OCI-LY7 (cell line): ENCODE measurements around the gene MPV17.

Source experiments
- EZH2phosphoT487 ChIP-seq: fragments of 200-600 bp; sonication (generic); IDR thresholded peaks from 2 replicates; pipeline ENCODE4 v1.6.1; 2018; ENCODE audit warnings: low read depth, borderline replicate concordance, mild to moderate bottlenecking, mixed run types, antibody characterized with exemption, low read length, moderate library complexity, mixed read lengths
- TF ChIP-seq, protein P1 (sequence below): fragments of 200-600 bp; sonication (generic); conservative IDR thresholded peaks from 2 replicates; pipeline ENCODE4 v1.5.1; 2014; ENCODE audit warnings: mild to moderate bottlenecking, antibody characterized with exemption, low read length, moderate library complexity, mixed read lengths

DNA sequence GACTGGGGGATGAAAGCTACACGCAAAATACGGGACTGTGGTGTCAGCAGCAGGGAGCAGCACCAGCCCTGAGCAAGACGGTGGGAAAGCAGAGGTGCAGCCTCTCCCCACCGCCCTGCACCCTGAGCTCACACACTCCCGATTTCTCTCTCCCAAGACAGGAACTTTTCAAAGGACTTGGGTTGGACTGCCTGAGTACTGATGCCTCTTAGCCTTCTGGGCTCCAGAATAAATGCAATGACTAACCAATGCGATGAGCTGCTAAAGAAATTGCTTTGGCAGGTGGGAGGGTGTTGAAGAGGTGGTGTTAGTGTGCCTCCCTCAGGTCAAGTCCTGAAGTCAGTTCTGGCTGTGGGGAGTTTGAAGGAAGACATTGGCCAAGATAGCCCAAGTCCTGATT, 31.0 kb downstream of the MPV17 start:
- TF ChIP-seq, protein P1, sequence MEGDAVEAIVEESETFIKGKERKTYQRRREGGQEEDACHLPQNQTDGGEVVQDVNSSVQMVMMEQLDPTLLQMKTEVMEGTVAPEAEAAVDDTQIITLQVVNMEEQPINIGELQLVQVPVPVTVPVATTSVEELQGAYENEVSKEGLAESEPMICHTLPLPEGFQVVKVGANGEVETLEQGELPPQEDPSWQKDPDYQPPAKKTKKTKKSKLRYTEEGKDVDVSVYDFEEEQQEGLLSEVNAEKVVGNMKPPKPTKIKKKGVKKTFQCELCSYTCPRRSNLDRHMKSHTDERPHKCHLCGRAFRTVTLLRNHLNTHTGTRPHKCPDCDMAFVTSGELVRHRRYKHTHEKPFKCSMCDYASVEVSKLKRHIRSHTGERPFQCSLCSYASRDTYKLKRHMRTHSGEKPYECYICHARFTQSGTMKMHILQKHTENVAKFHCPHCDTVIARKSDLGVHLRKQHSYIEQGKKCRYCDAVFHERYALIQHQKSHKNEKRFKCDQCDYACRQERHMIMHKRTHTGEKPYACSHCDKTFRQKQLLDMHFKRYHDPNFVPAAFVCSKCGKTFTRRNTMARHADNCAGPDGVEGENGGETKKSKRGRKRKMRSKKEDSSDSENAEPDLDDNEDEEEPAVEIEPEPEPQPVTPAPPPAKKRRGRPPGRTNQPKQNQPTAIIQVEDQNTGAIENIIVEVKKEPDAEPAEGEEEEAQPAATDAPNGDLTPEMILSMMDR = peak; percentile 90
- no peak for TF ChIP-seq EZH2phosphoT487
